ENCODE data around the gene LYSMD4. TPM values are rescaled to one million over a fixed set of nuclear protein-coding genes. Genes with fewer than 3 reads are reported as not detected.
"Not testable (repeated sequence)": the region's sequence is repeated elsewhere in the genome, so short reads cannot be mapped to it uniquely, and the experiment has no call there.

The LYSMD4 gene
- 10 to 100 TPM in 4 of 6 donors, 1 to 10 TPM in 2; 7.6 to 16.4 (median 12.5) TPM for total RNA-seq

DNA sequence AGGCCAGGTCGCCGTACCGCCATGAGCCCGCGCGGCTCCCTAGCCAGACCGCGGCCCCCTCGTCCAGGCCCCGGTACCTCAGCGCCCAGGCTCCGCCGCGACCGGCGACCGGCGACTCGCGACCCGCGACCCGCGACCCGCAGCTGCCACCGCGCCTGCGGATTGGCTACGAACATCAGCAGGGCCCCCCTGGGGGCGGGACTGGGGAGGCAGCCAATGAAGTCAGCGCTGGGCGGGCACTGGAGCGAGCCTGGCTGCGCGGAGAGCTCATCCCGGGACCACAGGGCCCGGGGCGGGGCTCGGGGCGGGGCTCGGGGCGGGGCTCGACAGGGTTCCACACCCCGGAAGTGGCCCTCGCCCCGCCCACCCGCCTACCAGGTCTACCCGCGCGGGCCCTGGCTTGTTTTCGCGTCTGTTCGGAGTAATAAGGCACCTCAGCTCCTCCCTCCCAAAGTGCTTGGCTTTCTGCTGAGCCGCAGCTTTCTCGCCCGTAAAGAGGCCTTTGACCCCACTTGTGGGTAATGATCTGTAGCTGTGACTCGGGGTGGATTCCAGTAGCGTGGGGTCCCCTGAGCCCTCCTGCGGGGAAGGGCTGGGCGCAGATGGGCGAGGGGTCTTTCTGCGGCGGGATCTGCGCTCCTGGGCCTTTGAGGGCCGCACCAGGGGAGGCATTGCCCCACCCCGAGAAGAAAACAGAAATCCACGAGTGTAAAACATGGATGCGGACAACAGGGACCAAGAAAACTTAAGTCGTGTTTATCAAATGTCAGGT is at the start of gene LYSMD4:
Gene LYSMD4 (minus strand): TSS at position 170 of the 772 bp plus-strand sequence. CDS start 1,438 bp downstream, outside the sequence.
- H3K4me3 ChIP-seq: peak within 1 kb of the TSS; percentile 78 to 86 (median 80)
- H3K9me3 ChIP-seq: no peaks in the 10 kb centered on the region
- DNase-seq (peak; percentile 99 to 100), ATAC-seq (ENCODE audit: low FRiP score in 2 of 2) (peak; percentile 99)
- no peak for TF ChIP-seq EP300 (IDR thresholded peaks at IDR 0.05)
- peak; percentile 61 to 90 for TF ChIP-seq POLR2AphosphoS5 (IDR thresholded peaks at IDR 0.05)
- TF ChIP-seq POLR2A (IDR thresholded peaks at IDR 0.05): peak; percentile 25 to 88 (median 86)
- TF ChIP-seq, protein P1, sequence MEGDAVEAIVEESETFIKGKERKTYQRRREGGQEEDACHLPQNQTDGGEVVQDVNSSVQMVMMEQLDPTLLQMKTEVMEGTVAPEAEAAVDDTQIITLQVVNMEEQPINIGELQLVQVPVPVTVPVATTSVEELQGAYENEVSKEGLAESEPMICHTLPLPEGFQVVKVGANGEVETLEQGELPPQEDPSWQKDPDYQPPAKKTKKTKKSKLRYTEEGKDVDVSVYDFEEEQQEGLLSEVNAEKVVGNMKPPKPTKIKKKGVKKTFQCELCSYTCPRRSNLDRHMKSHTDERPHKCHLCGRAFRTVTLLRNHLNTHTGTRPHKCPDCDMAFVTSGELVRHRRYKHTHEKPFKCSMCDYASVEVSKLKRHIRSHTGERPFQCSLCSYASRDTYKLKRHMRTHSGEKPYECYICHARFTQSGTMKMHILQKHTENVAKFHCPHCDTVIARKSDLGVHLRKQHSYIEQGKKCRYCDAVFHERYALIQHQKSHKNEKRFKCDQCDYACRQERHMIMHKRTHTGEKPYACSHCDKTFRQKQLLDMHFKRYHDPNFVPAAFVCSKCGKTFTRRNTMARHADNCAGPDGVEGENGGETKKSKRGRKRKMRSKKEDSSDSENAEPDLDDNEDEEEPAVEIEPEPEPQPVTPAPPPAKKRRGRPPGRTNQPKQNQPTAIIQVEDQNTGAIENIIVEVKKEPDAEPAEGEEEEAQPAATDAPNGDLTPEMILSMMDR (IDR thresholded peaks at IDR 0.05): peak in 2 of 6 experiments; percentile 23 to 29
- H3K27me3 ChIP-seq: no peaks in the 10 kb centered on the region
- WGBS, 2 donors: 15 to 55% methylated on average over 13 to 37 of the region's 69 CpGs
- peaks cover 4 to 12% (median 9%) of the 10 kb centered on the region in 4 donors for H3K36me3 ChIP-seq
- peak within 1 kb of the TSS; percentile 79 to 92 (median 90) for H3K27ac ChIP-seq
- H3K4me1 ChIP-seq: peaks cover 6 to 27% (median 22%) of the 10 kb centered on the region in 4 donors

DNA sequence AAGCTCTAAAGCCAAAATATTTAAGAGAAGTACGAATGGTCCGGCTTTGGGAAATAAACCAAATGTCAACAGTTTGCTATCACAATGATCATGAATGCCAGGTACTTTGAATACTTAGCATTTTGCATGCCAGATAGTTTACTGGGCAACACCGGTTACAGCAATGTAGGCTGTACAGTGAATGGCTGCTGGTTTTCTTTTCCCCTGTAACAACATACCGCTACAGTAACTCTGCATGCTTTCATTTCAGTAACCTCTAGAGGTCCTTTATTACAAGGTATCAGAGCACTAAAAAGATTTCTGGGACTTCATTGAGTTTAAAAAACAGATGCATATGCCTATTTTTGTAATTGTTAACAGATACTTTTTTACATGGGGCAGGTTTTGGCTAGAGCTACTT is 48.8 kb upstream of the LYSMD4 start:
- H3K9me3 ChIP-seq; H3K4me3 ChIP-seq; H3K36me3 ChIP-seq; DNase-seq; H3K27me3 ChIP-seq; H3K4me1 ChIP-seq; H3K27ac ChIP-seq; ATAC-seq (ENCODE audit: low FRiP score in 2 of 2): not testable (repeated sequence)
- 73 to 83% methylated on average over 2 of the region's 4 CpGs for WGBS, 2 donors

DNA sequence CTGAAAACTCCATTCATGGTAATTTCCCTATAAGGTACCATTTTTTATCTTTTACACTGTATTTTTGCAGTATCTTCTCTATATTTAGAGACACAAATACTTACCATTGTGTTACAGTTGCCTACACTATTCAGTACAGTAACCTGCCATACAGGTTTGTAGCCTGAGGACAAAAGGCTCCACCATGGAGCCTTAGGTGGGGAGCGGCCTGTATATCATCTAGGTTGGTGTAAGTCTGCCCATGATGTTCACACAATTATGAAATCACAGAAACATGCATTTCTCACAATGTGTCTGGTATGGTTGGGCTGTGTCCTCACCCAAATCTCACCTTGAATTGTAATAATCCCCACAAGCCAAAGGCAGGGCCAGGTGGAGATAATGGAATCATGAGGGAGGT is 43.9 kb upstream of the LYSMD4 start:
- Histone ChIP-seq H3K9me3 (no peaks in the 10 kb centered on the region), H3K27me3 (no peaks in the 10 kb centered on the region), H3K4me3 (no peak overlapping the region), H3K36me3 (no peaks in the 10 kb centered on the region), H3K4me1 (no peaks in the 10 kb centered on the region), H3K27ac (no peak overlapping the region)
- WGBS, 2 donors: 78 to 95% methylated on average over 1 of the region's 1 CpG
- TF ChIP-seq EP300 (IDR thresholded peaks at IDR 0.05) (no peak), POLR2A (IDR thresholded peaks at IDR 0.05) (no peak), POLR2AphosphoS5 (IDR thresholded peaks at IDR 0.05) (no peak)
- TF ChIP-seq, protein P1 (IDR thresholded peaks at IDR 0.05): no peak
- ATAC-seq (ENCODE audit: low FRiP score in 2 of 2): no peak
- no peak for DNase-seq

DNA sequence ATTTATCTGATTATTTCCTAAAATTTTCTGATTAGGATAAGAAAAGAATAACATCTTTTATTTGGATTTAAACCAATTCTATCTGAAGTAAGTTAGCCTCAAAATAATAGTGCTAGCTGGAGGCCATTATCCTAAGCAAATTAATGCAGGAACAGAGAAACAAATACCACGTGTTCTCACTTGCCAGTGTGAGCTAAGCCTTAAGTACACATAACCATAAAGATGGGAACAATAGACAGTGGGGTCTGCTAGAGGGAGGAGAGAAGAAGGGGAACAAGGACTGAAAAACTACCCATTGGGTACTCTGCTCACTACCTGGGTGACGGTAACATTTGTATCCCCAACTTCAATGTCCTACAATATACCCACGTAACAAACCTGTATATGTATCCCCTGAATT is 31.3 kb upstream of the LYSMD4 start:
- Histone ChIP-seq H3K4me1 (no peaks in the 10 kb centered on the region), H3K27ac (no peak overlapping the region), H3K4me3 (no peak overlapping the region), H3K27me3 (no peaks in the 10 kb centered on the region), H3K9me3 (no peaks in the 10 kb centered on the region), H3K36me3 (no peaks in the 10 kb centered on the region)
- WGBS, 2 donors: 83 to 90% methylated on average over 3 of the region's 3 CpGs
- TF ChIP-seq, protein P1 (IDR thresholded peaks at IDR 0.05): no peak
- no peak for TF ChIP-seq POLR2A (IDR thresholded peaks at IDR 0.05)
- TF ChIP-seq EP300 (IDR thresholded peaks at IDR 0.05): no peak
- TF ChIP-seq POLR2AphosphoS5 (IDR thresholded peaks at IDR 0.05): no peak
- no peak for ATAC-seq (ENCODE audit: low FRiP score in 2 of 2)
- DNase-seq: no peak

DNA sequence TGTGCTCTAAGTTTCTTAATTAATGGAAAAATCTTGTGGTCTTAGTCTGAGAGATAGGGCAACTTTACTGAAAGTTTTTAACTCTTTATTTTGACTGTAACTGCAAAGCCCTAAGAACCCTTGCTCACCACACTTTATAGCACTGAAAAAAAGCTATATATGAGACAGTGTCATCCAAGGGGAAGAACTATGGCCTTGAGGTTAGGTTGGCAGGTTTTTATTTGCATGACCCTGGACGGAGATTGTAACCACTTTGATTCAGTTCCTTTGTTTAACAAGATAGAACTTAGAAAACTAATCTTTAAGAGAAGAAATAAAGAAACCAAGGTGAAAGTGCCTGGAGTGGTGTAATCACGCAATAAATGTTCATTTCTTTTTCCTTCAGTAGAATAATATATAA is 30.6 kb upstream of the LYSMD4 start:
- no peak overlapping the region for H3K4me3 ChIP-seq
- ATAC-seq (ENCODE audit: low FRiP score in 2 of 2) (no peak), DNase-seq (no peak)
- no peaks in the 10 kb centered on the region for H3K27me3 ChIP-seq
- no peaks in the 10 kb centered on the region for H3K36me3 ChIP-seq
- no peaks in the 10 kb centered on the region for H3K9me3 ChIP-seq
- 89 to 93% methylated on average over 2 of the region's 2 CpGs for WGBS, 2 donors
- no peaks in the 10 kb centered on the region for H3K4me1 ChIP-seq
- no peak for TF ChIP-seq POLR2AphosphoS5 (IDR thresholded peaks at IDR 0.05)
- TF ChIP-seq, protein P1 (IDR thresholded peaks at IDR 0.05): no peak
- no peak for TF ChIP-seq POLR2A (IDR thresholded peaks at IDR 0.05)
- TF ChIP-seq EP300 (IDR thresholded peaks at IDR 0.05): no peak
- no peak overlapping the region for H3K27ac ChIP-seq

Measured in upper lobe of left lung (tissue), 6 donors.